Testis (tissue), 3 donors: ENCODE measurements around the gene VPS26B. TPM values are rescaled to one million over a fixed set of nuclear protein-coding genes. Genes with fewer than 3 reads are reported as not detected.

Source experiments
- DNase-seq: peaks from one replicate; pipeline ENCODE4 v3.0.0-alpha.2; 2019
- H3K27ac ChIP-seq, 2 donors: fragments of 200-600 bp; sonication (generic); one replicate each; pipeline ENCODE4 v1.5.1; 2019
- H3K27me3 ChIP-seq: fragments of 200-600 bp; sonication (generic); one replicate; pipeline ENCODE4 v1.5.1; 2019
- H3K36me3 ChIP-seq: fragments of 200-600 bp; sonication (generic); one replicate; pipeline ENCODE4 v1.5.1; 2017; ENCODE audit warnings: low read depth; ENCODE audit errors: missing control alignments
- H3K4me1 ChIP-seq: fragments of 200-600 bp; sonication (generic); one replicate; pipeline ENCODE4 v1.5.1; 2019
- H3K4me3 ChIP-seq, 2 donors: fragments of 200-600 bp; sonication (generic); one replicate each; pipeline ENCODE4 v1.5.1; 2017 to 2019
- H3K9me3 ChIP-seq: fragments of 200-600 bp; sonication (generic); one replicate; pipeline ENCODE4 v1.5.1; 2017
- POLR2A ChIP-seq: fragments of 450-650 bp; IDR thresholded peaks from one replicate; pipeline ENCODE4 v1.6.1; 2017; ENCODE audit warnings: antibody characterized with exemption, mild to moderate bottlenecking, moderate library complexity
- WGBS, 2 donors: methylation state at CpG; one replicate each; pipeline ENCODE4 v1.1.5; 2018; 5-methylcytosine and 5-hydroxymethylcytosine counted together
- intact Hi-C: fragments of 100-400 bp; cut with DNase I; formaldehyde crosslinking; loops from one replicate; pipeline ENCODE4 v1.15.1; 2023; ENCODE audit warnings: low total_unique reads
- polyA plus RNA-seq: library from polyadenylated mRNA; stranded (reverse); fragments of 350-450 nt; fragmentation: Illumina TruSeq; extraction: RNeasy Lipid Tissue Mini Kit (QIAGEN cat#74804); gene quantifications from one replicate; pipeline ENCODE4 v1.2.3, GENCODE V29; 2014; ENCODE audit warnings: low read depth, low replicate concordance; ENCODE audit not compliant: insufficient read depth
- total RNA-seq, 2 donors: library from RNA; depleted of rRNA; stranded (reverse); fragments of >200 nt; gene quantifications; one replicate each; pipeline ENCODE4 v1.2.3, GENCODE V29; 2016
- TF ChIP-seq, protein P1 (sequence below), 3 experiments: fragments of 450-650 bp in 2 of 3; fragments of 200-600 bp in 1 of 3; sonication (generic) in 1 of 3; IDR thresholded peaks; one replicate each; pipeline ENCODE4 v1.5.1; 2016 to 2019; ENCODE audit warnings: antibody characterized with exemption in 3 of 3, mild to moderate bottlenecking in 2 of 3, moderate library complexity in 1 of 3

The VPS26B gene
- total and polyA plus RNA-seq, 3 donors from 2014 or later = 54.2 to 84.1 (median 74.0) TPM

DNA sequence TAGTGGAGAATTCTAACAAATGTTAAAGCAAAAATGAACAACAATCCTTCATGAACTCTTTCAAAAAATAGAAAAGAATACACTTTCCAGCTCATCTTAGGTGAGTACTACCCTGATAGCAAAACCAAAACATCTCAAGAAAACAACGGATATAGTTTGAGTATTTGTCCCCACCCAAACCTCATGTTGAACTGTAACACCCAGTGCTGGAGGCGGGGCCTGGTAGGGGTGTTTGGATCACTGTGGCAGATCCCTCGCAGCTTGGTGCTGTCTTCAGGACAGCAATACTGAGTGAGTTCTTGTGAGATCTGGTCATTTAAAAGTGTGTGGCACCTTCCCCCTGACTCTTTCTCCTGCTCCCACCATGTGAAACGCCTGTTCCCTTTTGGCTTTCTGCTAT lies 27.7 kb upstream of the VPS26B start:
- 72 to 90% methylated on average over 3 to 4 of the region's 4 CpGs for WGBS, 2 donors
- Histone ChIP-seq H3K9me3 (no peaks in the 10 kb centered on the region), H3K4me1 (no peaks in the 10 kb centered on the region), H3K27ac (no peak overlapping the region), H3K36me3 (no peaks in the 10 kb centered on the region), H3K27me3 (no peaks in the 10 kb centered on the region), H3K4me3 (no peak overlapping the region)
- TF ChIP-seq POLR2A = no peak
- TF ChIP-seq, protein P1, sequence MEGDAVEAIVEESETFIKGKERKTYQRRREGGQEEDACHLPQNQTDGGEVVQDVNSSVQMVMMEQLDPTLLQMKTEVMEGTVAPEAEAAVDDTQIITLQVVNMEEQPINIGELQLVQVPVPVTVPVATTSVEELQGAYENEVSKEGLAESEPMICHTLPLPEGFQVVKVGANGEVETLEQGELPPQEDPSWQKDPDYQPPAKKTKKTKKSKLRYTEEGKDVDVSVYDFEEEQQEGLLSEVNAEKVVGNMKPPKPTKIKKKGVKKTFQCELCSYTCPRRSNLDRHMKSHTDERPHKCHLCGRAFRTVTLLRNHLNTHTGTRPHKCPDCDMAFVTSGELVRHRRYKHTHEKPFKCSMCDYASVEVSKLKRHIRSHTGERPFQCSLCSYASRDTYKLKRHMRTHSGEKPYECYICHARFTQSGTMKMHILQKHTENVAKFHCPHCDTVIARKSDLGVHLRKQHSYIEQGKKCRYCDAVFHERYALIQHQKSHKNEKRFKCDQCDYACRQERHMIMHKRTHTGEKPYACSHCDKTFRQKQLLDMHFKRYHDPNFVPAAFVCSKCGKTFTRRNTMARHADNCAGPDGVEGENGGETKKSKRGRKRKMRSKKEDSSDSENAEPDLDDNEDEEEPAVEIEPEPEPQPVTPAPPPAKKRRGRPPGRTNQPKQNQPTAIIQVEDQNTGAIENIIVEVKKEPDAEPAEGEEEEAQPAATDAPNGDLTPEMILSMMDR (IDR thresholded peaks at IDR 0.05) = no peak
- intact Hi-C loops = no loop called here
- DNase-seq = no peak

DNA sequence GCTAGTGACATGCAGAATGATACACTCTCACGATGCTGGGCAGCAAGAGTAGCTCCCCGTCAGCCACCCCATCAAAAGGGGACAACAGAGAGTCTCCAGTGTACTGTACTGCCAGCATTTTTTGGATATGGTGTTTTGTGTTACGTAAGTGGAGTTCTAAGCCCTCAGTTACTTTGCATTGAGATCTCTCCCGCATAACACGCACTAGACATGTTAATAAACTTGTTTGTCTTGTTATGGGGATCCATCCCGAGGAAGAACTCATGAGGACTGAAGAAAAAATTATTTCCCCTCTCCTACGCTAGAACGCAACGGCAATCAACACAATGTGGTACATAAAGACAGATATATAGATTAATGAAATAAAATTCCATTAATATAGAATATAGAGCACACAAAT lies 24.9 kb upstream of the VPS26B start:
- WGBS, 2 donors = 97% methylated on average over 9 of the region's 9 CpGs
- TF ChIP-seq, protein P1 (IDR thresholded peaks at IDR 0.05) = no peak
- no peak for TF ChIP-seq POLR2A

DNA sequence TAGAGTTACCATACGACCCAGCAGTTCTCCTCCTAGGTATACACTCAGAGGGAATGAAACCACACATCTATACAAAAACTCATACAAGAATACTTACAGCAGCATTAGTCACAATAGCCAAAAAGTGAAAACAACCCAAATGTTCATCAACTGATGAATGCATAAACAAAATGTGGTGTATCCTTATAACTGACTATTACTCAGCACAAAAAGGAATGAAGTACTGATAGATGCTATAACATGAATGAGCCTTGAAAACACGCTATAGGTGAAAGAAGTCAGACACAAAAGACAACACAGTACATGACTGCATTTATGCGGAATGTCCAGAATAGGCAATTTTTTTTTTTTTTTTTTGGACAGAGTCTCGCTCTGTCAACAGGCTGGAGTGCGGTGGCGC lies 23.8 kb upstream of the VPS26B start:
- no peaks in the 10 kb centered on the region for H3K27me3 ChIP-seq
- 94 to 99% methylated on average over 6 of the region's 6 CpGs for WGBS, 2 donors
- no peak overlapping the region for H3K27ac ChIP-seq
- no peak overlapping the region for H3K4me3 ChIP-seq
- no peaks in the 10 kb centered on the region for H3K36me3 ChIP-seq
- intact Hi-C loops = no loop called here
- TF ChIP-seq, protein P1 (IDR thresholded peaks at IDR 0.05) = no peak
- H3K4me1 ChIP-seq = no peaks in the 10 kb centered on the region
- DNase-seq = no peak
- no peaks in the 10 kb centered on the region for H3K9me3 ChIP-seq

More for the DNA sequence above, 24.9 kb upstream of the VPS26B start:
- H3K4me1 ChIP-seq = no peaks in the 10 kb centered on the region
- DNase-seq = no peak
- no peaks in the 10 kb centered on the region for H3K36me3 ChIP-seq
- no peaks in the 10 kb centered on the region for H3K27me3 ChIP-seq
- no peak overlapping the region for H3K27ac ChIP-seq
- intact Hi-C loops = no loop called here
- no peaks in the 10 kb centered on the region for H3K9me3 ChIP-seq
- H3K4me3 ChIP-seq = no peak overlapping the region

DNA sequence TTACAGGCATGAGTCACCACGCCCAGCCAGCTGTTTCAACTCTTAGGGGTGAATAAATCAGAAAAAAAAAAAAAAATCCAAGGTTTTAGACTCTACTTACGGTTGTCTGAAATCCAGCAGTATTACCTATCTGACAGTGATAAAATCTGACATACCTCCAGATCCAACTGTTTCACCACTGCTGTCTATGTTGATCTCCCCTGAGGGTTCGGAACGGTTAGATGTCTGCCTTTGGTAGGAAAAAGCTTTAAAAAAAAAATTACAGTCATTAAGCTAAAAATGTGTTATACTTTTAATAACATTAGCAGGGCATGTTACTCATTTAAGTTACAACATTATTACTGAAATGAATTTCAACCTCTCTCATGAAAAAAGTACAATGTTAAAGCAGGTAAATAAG lies 21.8 kb upstream of the VPS26B start:
- 95% methylated on average over 4 of the region's 4 CpGs for WGBS, 2 donors
- H3K27me3 ChIP-seq = no peaks in the 10 kb centered on the region
- H3K4me1 ChIP-seq = no peaks in the 10 kb centered on the region
- H3K9me3 ChIP-seq = no peaks in the 10 kb centered on the region
- no peak overlapping the region for H3K27ac ChIP-seq
- TF ChIP-seq, protein P1 (IDR thresholded peaks at IDR 0.05) = no peak
- no peak for TF ChIP-seq POLR2A
- H3K36me3 ChIP-seq = no peaks in the 10 kb centered on the region
- no peak overlapping the region for H3K4me3 ChIP-seq
- DNase-seq = no peak
- intact Hi-C loops = no loop called here

DNA sequence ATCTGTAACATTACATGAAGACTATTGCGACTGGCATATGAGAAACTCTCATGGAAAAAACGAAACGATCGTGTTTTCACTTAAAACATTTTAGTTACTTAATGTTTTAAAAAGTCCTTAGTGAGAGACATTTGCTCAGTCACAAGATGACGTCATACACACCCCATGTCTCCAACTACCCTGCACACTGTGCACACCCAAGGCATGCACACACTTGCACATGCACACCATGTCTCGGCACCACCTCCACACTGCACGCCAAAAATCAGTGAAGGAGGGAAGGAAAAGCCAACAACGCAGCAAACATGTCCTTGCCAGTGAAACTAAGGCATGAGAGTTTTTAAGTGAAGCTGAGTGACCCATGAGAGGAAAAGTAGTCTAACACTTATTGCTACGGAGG lies 18.7 kb upstream of the VPS26B start:
- TF ChIP-seq, protein P1 (IDR thresholded peaks at IDR 0.05) = no peak
- no peak for TF ChIP-seq POLR2A
- no peak overlapping the region for H3K4me3 ChIP-seq
- no peaks in the 10 kb centered on the region for H3K36me3 ChIP-seq
- DNase-seq = no peak
- H3K27me3 ChIP-seq = no peaks in the 10 kb centered on the region
- no peak overlapping the region for H3K27ac ChIP-seq
- no peaks in the 10 kb centered on the region for H3K4me1 ChIP-seq
- WGBS, 2 donors = 93 to 95% methylated on average over 9 of the region's 9 CpGs
- intact Hi-C loops = no loop called here
- no peaks in the 10 kb centered on the region for H3K9me3 ChIP-seq
